Testis (tissue), 2 donors: ENCODE data around the gene EFNA5.

Experiments used
- POLR2A ChIP-seq: fragments of 450-650 bp; IDR thresholded peaks from one replicate; pipeline ENCODE4 v1.6.1; 2017; ENCODE audit warnings: antibody characterized with exemption, mild to moderate bottlenecking, moderate library complexity
- TF ChIP-seq, protein P1 (sequence below), 3 experiments: fragments of 450-650 bp in 2 of 3; fragments of 200-600 bp in 1 of 3; sonication (generic) in 1 of 3; IDR thresholded peaks; one replicate each; pipeline ENCODE4 v1.5.1; 2016 to 2019; ENCODE audit warnings: antibody characterized with exemption in 3 of 3, mild to moderate bottlenecking in 2 of 3, moderate library complexity in 1 of 3

DNA sequence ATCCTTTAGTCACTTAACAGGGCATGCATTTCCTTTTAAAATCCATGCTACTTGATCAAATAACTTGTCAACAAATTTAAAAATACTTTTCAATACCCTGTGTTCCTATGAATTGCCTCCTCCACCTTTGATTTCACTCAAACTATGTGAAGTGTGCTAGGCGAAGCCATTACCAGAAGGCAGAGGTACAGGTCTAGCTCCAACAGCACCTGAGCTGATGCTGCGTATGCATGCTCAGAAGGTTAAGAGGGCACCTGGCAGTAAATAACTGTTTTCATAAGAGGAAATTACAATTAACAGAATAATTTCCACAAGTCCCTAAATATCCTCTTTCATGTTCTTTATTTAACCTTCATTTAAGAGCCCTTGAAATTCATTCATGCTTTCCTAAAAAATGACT, 251.8 kb downstream of the EFNA5 start:
- TF ChIP-seq, protein P1, sequence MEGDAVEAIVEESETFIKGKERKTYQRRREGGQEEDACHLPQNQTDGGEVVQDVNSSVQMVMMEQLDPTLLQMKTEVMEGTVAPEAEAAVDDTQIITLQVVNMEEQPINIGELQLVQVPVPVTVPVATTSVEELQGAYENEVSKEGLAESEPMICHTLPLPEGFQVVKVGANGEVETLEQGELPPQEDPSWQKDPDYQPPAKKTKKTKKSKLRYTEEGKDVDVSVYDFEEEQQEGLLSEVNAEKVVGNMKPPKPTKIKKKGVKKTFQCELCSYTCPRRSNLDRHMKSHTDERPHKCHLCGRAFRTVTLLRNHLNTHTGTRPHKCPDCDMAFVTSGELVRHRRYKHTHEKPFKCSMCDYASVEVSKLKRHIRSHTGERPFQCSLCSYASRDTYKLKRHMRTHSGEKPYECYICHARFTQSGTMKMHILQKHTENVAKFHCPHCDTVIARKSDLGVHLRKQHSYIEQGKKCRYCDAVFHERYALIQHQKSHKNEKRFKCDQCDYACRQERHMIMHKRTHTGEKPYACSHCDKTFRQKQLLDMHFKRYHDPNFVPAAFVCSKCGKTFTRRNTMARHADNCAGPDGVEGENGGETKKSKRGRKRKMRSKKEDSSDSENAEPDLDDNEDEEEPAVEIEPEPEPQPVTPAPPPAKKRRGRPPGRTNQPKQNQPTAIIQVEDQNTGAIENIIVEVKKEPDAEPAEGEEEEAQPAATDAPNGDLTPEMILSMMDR (IDR thresholded peaks at IDR 0.05), result no peak
- no peak for TF ChIP-seq POLR2A
